HG02973 (cell line): ENCODE data around the gene ETS2.
"Not testable (repeated sequence)": the region's sequence is repeated elsewhere in the genome, so short reads cannot be mapped to it uniquely, and the experiment has no call there.

Experiments
- ATAC-seq: cut with Tn5 transposase; IDR thresholded peaks from one replicate; pipeline ENCODE4 v1.9.1; 2021; ENCODE audit warnings: moderate library complexity; ENCODE audit not compliant: unreplicated experiment

Gene ETS2

GRCh38 chr21:38816400-38816977 is 10.8 kb downstream of the ETS2 start:
- no peak for ATAC-seq

- no peak for ATAC-seq
These were observed 11.9 kb downstream of the ETS2 start for GRCh38 chr21:38817371-38818324.

- no peak for ATAC-seq
These were observed 12.6 kb downstream of the ETS2 start for GRCh38 chr21:38818325-38818723.

- no peak for ATAC-seq
These were observed 13.5 kb downstream of the ETS2 start for GRCh38 chr21:38819051-38819718.

- no peak for ATAC-seq
These were observed 14.0 kb downstream of the ETS2 start for GRCh38 chr21:38819719-38820159.

- ATAC-seq, result no peak
These were observed 14.9 kb downstream of the ETS2 start for GRCh38 chr21:38820471-38821239.

- no peak for ATAC-seq
These were observed 15.5 kb downstream of the ETS2 start for GRCh38 chr21:38821248-38821647.

- ATAC-seq, result no peak
These were observed 16.4 kb downstream of the ETS2 start for GRCh38 chr21:38821959-38822682.

- ATAC-seq, result no peak
These were observed 17.1 kb downstream of the ETS2 start for GRCh38 chr21:38822778-38823238.

- no peak for ATAC-seq
These were observed 18.0 kb downstream of the ETS2 start for GRCh38 chr21:38823737-38824123.

- ATAC-seq, result no peak
These were observed 18.5 kb downstream of the ETS2 start for GRCh38 chr21:38824124-38824822.

- no peak for ATAC-seq
These were observed 19.5 kb downstream of the ETS2 start for GRCh38 chr21:38825269-38825668.

GRCh38 chr21:38825921-38826320 is 20.2 kb downstream of the ETS2 start:
- no peak for ATAC-seq

GRCh38 chr21:38828111-38828510 is 22.4 kb downstream of the ETS2 start:
- ATAC-seq, result not testable (repeated sequence)

- ATAC-seq, result peak; percentile 50
These were observed 25.2 kb downstream of the ETS2 start for GRCh38 chr21:38830671-38831525.

- peak; percentile 96 for ATAC-seq
These were observed 26.1 kb downstream of the ETS2 start for GRCh38 chr21:38831526-38832467.

- no peak for ATAC-seq
These were observed 26.9 kb downstream of the ETS2 start for GRCh38 chr21:38832664-38833063.

- ATAC-seq, result no peak
These were observed 27.4 kb downstream of the ETS2 start for GRCh38 chr21:38833117-38833516.
